Cerebellar nuclear complex (tissue), 1 donor: ENCODE measurements around the gene STIMATE.

Experiments
- DNase-seq, 2 experiments: peaks; one replicate each; lab custom pipeline; 2025; lab: John Stamatoyannopoulos, UW

STIMATE gene

DNA sequence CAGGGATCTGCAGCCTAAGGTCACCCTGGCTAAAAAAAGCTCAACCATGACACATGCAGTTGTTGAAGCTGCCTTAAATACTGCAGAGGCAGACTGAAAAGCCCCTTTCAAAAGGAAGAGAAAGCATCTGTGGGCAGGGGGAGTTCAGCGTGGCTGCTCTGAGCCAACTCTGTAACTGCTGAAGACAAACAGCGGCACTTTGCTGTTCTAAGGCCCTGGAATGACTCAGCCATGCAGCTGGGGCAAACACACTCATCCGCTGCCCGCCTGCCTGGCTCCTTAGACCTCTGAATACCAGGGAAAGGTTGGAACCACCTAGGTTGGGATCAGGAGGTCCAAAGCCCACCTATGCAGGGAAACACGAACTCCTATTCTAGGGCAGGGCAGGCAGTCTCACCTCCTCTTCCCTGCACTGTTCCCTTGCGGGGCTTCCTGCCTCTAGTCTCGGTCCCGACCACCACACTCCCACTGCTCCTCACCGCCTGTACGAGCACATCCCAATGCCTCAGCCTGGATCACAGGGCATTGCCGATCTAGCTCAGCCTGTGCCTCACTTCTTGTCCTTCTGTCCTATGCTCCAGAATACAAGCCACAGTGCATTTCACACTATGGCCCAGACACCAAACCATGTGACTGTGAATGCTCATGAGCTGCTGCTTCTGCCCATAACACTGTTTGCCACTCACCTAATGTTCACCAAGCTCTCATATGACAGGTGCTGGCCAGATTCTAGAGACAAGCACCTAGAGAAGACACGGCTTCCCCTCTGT lies 56.0 kb downstream of the STIMATE start:
- no peak for DNase-seq

DNA sequence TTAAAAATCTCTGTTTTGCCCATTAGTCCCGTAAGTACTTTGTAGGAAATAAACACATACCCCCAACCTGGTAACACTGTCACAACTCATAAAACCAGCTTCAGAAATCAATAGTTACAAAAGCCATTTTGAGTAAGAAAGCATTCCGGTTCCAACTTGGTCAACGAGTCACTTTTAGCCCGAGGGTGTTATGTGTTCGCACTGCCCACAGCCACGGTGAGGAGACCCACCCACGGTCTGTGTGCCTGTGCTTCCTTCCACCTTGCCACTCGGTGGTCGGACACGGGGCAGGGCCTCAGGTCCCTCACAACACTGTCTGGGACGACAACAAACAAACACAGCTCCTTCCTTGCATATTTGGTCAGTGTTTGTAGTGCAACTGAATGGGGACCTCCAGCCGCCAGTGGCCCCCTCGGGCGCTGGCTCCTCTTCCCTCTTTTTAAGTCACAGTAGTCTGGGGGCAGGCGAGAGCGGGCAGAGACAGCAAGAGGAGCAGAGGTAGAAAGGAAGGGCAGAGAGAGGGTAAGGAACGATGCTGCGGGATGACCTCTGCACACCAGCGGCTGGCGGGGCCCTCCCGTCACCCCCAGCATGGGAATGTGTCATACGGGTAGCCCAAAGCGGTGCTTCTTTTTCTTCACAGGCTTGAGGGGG lies 57.3 kb downstream of the STIMATE start:
- no peak for DNase-seq

GRCh38 chr3:52839268-52839575 lies 58.1 kb downstream of the STIMATE start:
- DNase-seq: no peak

GRCh38 chr3:52838561-52839267 lies 58.6 kb downstream of the STIMATE start:
- DNase-seq: no peak

DNA sequence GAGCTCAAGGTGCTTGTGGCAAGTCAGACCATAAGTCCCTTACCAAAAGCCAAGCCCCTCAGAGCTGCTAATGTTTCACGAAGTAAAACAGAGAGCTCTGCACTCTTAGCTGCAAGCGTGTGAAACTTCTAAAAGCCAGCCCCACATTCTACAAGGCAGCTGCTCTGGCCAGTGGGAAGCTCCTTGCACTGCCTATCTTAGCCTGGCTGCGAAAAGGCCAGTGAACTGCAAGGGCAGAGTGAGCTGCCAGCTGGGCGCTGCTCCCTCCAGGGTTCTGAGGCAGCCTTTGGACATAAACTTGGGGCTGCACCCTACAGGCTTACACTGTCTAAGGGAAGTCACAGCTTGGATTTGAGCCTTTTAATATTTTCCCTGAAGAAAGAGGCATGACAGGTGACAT lies 60.4 kb downstream of the STIMATE start:
- no peak for DNase-seq

DNA sequence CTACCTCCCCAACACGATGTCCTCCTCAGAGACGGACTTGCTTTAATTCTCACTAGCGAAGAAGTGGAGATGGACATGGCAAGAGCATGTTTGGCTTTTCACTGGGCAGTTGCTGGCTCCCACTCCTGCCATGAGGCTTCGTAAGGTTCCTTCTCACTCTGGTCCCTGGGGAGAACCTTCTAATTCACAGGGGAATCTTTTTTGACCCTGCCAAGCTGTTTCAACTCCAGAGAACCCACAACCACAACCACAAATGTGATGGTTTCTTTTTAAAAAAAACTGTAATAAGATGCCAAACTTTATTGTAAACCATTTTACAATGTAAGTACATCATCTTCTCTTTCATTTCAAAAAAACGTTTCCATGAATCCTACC lies 60.9 kb downstream of the STIMATE start:
- DNase-seq: no peak

- no peak for DNase-seq
These were observed 61.4 kb downstream of the STIMATE start for GRCh38 chr3:52835766-52836470.

- no peak for DNase-seq
These were observed 62.4 kb downstream of the STIMATE start, which contains the start of gene MUSTN1 for GRCh38 chr3:52834871-52835501. MUSTN1 (minus strand) TSS chr3:52835019; CDS start chr3:52834948, 71 bp downstream.

DNA sequence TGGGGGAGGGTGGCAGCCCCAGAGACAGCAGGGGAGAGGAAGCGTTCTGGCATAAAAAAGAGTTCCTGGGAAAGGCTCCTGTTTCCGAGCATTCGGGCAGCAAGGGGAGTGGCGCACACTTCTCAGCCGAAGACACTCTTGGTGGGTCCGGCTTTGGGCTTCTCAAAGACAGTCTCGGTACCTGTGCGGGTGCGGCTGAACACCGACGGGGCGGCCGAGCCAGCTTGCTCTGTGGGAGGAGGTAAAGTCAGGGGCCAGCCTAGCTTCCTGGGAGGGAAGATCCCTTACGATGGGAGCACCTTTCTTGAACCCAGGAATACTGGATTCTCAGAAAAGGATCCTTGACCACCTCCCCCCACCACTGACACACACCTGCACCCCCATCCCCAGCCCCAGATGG lies 64.1 kb downstream of the STIMATE start:
- DNase-seq: no peak

DNA sequence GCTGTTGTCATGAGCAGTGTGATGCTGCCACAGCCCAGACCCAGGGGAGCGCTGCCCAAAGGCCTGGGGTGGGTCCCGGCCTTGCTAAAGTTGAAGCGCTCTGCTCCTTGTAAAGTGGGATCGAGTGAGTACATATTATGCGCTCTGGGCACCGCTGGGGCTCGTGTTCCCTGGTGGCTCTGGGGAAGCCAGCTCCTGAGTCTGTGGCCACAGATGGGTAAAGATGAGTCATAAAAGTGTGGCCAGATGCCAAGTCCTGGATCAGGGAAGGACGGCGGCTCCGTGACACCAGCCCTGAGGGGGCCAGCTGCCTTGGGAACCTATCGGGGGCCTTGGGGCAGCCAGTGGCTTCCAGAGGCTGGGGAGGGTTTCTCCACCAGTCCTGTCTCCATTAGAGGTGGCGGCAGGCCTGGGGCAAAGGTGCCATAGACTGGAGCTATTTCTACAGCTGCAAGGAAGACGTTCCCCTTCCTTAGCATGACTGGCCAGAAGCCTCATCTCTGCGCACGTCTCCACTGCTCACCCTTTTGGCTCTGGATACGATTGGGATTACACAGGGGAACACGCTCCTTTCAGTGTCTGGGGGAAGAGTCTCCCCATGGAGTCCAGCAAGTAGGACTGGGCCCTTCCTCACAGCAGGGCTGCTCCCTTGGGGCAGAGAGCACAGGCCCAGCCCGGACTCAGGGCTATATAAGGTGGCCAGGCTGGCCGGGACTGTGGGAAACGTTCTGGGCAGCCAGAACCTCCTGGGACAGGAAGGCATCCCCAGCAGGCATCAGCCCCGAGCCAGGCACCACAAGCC lies 65.6 kb downstream of the STIMATE start:
- no peak for DNase-seq

DNA sequence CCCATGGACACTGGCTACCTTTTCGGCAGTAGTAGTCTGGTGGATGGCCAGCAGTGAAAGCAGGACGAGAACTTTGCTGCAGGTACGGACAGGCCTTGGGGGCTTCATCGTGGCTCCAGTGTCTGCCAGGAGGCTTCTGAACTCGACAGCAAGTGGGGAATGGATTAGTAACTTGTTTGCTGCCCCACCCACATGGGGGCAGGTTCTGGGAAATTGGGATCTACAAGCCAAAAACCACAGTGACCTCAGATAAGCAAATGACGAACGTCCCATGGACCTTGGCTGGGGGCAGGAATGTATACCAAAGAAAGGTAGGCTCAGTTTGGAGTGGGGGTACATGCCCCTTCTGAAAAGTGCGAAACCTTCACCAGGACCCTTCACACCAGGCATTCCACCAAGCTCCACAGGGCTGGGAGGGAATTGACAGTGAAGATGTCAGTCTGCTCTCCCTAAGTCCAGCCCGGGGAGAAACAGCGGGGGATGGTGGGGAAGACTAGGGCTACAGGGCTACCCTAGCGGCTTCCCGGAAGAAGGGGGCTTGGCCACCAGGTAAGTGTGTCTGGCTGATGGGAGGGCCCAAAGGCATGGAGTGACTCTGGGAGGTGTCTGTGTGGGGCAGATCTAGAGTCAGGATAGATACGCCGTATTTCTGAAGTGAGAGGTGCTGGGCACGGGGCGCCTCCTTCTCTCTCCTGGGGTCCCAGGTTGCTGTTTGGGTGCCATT lies 66.7 kb downstream of the STIMATE start, which contains the start of gene ITIH4:
TSS of gene ITIH4 (minus strand) at position 138 of the 724 bp plus-strand sequence. CDS start at position 108, 30 bp downstream.
- no peak for DNase-seq

DNA sequence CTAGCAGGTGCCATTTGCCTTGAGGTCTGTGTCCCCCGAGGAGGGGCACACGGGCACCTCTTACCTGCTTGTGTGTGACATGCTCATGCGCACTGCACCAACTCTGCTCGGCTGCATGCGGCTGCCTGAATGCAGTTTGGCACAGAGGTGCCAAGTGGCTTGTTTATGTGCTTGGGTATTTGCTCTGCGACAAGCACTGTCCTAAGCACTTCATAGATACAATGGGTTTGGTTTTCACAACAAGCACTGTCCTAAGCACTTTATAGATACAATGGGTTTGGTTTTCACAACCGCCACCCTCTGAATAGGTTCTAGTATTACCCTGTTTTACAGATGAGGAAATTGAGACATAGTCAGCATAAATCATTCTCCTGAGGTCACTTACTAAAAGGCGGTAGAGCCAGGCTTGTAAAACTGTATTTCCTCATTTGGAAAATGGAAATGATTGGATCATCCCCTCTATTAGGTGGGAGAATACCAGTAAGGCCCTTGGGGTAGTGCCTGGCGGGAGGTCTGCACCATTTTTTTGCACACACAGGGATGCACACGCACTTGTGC lies 67.4 kb downstream of the STIMATE start:
- DNase-seq: no peak

- DNase-seq: no peak
These were observed 67.9 kb downstream of the STIMATE start for GRCh38 chr3:52829482-52829881.

GRCh38 chr3:52827866-52828376 lies 69.4 kb downstream of the STIMATE start:
- no peak for DNase-seq

- no peak for DNase-seq
These were observed 69.9 kb downstream of the STIMATE start for GRCh38 chr3:52827441-52827840.

DNA sequence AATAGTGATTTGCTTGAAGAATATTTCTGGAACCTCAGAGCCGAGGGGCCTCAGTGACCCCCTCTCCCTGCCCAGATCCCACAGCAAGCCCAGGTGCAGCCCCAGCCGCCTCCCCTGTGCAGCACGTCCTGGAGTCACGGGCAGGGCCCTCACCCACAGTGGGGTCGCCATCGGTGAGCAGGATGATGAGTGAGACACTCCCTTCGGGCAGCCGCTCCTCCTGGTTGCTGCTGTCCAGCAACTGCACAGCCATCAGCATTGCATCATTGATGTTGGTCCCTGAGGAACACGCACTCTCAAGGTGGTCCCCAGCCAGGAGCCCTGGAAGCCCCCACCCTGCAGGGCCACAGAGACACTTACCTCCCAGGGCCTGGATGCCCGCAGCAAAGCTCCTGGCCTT lies 73.3 kb downstream of the STIMATE start:
- no peak for DNase-seq

GRCh38 chr3:52822363-52822762 lies 75.0 kb downstream of the STIMATE start:
- DNase-seq: no peak

- no peak for DNase-seq
These were observed 76.6 kb downstream of the STIMATE start for GRCh38 chr3:52820736-52821135.

DNA sequence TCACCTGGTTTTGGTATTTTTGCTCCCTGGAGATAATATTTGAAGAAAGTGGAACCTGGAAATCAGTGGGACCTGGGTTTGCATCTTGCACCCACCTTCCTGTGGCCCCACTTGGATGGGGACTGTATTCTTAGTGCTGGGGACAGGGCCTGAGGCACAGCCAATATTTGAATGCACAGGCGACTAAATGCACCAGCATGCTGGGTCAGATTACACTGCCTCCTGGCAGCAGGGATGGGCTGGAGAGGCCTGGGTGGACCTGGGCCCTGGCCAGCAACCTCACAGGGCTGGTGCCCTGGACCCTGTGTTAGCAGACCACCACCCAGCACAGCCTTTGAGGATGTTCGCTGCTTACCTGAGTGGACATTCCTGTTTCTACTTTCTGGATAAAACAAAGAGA lies 77.4 kb downstream of the STIMATE start:
- no peak for DNase-seq

DNA sequence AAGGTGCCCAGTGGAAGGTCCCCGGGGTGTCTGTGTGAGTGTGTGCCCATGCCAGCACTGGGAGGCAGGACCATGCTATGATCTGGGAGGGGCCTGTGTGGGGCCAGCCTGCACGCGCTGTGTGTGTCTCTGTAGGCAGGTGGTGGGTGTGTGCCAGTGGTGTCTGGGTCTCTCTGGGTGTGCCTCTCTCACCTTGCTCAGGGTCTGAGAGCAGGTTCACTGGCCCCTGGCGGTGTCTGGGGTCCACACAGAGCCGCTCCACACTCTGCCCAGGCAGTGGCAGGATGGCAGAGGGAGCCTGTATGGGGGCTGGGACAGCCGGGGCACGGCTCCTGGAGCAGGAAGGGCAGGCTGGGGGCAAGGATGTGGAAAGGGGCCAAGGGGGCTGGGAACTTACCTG lies 79.5 kb downstream of the STIMATE start:
- no peak for DNase-seq
